Fibroblast of the aortic adventitia (primary cell): ENCODE measurements around the gene C5orf24. TPM values are rescaled to one million over a fixed set of nuclear protein-coding genes. Genes with fewer than 3 reads are reported as not detected.
"Not testable (repeated sequence)": the region's sequence is repeated elsewhere in the genome, so short reads cannot be mapped to it uniquely, and the experiment has no call there.

Experiments used
- DNase-seq: peaks from one replicate; pipeline ENCODE4 v3.0.0-alpha.2; 2010; ENCODE audit warnings: low read depth
- H3K4me3 ChIP-seq: 2 replicates; pipeline ENCODE4 v1.5.1; 2011; ENCODE audit warnings: low read depth, mild to moderate bottlenecking, control low read depth, low read length, moderate library complexity
- total RNA-seq: library from RNA; depleted of rRNA; stranded (reverse); fragments of >200 nt; gene quantifications from 2 replicates; pipeline ENCODE4 v1.2.3, GENCODE V29; 2012; ENCODE audit warnings: low replicate concordance
- TF ChIP-seq, protein P1 (sequence below): IDR thresholded peaks from 2 replicates; pipeline ENCODE4 v1.5.1; 2011; ENCODE audit warnings: mild to moderate bottlenecking, low read length, control low read depth, inconsistent platforms; ENCODE audit not compliant: insufficient read depth

The C5orf24 gene
- total RNA-seq, 1 donor, result 61.5 TPM

DNA sequence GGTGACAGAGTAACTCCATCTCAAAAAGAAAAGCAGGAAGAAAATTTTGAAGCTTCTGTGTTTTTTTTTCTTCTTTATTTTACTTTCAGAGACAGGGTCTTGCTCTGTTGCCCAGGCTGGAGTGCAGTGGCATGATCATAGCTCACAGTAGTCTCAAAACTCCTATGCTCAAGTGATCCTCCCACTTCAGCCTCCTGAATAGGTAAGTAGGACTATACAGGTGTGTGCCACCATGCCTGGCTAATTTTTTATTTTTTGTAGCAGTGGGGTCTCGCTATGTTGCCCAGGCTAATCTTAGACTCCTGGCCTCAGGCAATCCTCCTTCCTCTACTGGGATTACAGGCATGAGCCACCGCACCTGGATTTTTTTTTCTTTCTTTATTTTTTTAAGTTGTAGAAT is 10.1 kb upstream of the C5orf24 start:
- H3K4me3 ChIP-seq, result no peak overlapping the region
- DNase-seq, result no peak
- TF ChIP-seq, protein P1, sequence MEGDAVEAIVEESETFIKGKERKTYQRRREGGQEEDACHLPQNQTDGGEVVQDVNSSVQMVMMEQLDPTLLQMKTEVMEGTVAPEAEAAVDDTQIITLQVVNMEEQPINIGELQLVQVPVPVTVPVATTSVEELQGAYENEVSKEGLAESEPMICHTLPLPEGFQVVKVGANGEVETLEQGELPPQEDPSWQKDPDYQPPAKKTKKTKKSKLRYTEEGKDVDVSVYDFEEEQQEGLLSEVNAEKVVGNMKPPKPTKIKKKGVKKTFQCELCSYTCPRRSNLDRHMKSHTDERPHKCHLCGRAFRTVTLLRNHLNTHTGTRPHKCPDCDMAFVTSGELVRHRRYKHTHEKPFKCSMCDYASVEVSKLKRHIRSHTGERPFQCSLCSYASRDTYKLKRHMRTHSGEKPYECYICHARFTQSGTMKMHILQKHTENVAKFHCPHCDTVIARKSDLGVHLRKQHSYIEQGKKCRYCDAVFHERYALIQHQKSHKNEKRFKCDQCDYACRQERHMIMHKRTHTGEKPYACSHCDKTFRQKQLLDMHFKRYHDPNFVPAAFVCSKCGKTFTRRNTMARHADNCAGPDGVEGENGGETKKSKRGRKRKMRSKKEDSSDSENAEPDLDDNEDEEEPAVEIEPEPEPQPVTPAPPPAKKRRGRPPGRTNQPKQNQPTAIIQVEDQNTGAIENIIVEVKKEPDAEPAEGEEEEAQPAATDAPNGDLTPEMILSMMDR, result no peak

DNA sequence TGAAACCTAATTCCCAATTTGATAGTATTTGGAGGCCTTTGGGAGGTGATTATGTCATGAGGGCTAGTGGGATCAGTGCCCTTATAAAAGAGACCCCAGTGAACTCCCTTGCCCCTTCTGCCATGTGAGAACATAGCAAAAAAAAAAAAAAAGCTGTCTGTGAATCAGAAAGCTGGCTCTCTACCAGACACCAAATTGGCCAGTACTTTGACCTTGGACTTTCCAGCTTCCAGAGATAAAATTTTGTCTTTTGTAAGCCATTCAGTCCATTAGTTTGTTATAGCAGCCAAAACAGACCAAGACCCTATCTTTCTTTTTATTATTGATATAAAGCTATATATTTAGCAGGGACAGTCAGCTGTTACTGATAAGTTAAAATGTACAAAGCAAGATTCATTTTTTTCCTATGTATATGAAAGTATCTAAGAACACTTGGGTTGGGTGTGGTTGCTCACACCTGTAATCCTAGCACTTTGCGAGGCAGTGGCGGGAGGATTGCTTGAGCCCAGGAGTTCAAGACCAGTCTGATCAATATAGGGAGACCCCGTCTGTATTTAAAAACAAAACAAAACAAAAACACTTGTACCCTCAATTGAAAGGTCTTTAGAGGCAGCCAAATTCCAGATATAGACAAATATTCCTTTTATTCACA is 8.1 kb upstream of the C5orf24 start:
- DNase-seq, result peak; percentile 47
- TF ChIP-seq, protein P1, result no peak
- no peak overlapping the region for H3K4me3 ChIP-seq

DNA sequence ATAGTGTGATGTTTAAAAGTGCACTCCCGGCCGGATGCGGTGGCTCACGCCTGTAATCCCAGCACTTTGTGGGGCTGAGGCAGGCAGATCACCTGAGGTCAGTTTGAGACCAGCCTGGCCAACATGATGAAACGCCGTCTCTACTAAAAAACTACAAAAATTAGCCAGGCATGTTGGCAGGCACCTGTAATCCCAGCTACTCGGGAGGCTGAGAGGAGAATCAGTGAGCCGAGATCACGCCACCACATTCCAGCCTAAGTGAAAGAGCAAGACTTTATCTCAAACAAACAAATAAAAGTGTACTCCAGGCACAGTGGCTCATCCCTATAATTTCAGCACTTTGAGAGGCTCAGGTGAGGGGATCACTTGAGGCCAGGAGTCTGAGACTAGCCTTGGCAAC is 7.4 kb upstream of the C5orf24 start:
- not testable (repeated sequence) for DNase-seq, H3K4me3 ChIP-seq

DNA sequence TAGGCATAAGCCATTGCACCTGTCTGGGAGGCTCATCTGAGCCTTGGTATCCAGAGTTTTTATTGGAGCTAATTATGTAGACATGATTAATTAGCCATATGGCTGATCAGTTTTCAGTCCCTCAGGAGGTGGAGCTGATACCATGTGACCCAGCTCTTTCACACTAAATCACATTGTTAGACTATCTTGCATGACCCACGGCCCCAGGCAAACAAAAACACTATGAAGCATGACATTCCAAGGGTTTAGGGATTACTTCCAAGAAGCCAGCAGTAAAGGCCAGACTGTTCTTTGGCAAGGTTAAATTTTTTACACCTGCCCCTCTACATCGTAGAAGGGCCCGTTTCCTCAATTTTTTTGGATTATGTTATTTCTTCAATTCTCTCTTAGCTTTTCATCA is 5.0 kb upstream of the C5orf24 start:
- no peak for DNase-seq
- H3K4me3 ChIP-seq, result no peak overlapping the region
- TF ChIP-seq, protein P1, result no peak

DNA sequence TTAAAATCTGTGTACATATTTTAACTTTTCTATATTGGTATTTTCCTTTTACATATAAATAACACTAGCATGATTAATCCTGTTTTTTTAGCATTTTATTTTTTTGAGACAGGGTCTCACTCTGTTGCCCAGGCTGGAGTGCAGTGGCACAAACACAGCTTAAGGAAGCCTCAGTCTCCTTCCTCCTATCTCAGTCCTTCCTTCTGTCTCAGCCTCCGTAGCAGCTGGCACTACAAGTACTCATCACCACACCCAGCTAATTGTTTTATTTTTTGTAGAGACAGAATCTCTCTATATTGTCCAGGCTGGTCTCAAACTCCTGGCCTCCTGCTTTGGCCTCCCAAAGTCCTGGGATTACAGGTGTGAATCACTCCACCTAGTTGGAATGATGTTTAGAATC is 1.5 kb upstream of the C5orf24 start:
- H3K4me3 ChIP-seq, result no peak overlapping the region
- TF ChIP-seq, protein P1, result no peak
- DNase-seq, result no peak

DNA sequence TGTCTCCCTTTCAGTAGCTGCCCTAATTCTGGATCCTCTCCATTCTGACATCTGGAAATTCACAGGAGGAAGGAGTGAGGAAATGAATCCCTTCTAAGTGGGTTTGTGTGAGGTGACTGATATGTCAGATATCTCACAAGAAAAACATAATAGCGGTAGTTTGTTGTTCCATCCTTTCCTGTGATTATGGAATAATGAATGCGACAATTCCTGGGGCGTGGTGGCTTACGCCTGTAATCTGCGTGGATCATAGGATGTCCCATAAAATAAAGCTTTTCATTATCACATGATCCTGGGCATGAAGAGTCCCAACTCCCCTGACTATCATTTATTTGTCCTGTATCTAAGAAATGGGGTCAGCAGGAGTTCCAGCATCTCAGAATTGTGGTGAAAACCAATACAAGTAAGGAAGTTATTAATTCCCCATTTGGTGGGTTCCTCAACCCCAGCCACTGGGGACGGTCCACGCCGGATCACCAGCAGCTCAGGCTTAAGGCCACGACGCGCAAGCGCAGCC is 375 bp upstream of the C5orf24 start:
- TF ChIP-seq, protein P1, result no peak
- H3K4me3 ChIP-seq, result peak overlapping the region; percentile 75
- DNase-seq, result no peak

DNA sequence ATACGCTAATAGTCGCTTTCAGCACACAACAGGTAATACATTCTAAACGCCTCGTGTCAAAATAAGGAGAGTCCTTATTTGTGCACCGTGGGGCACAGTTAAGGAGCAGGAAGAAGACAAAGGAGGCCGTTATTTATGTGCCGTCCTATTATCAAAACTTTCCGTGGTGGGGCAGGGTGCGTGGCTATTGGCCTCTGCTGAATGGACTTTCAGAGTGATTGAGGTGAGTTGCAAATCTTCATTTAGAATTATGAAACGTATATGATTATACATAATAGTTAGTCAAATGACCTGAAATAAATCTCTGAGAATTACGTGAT is 833 bp downstream of the C5orf24 start:
- TF ChIP-seq, protein P1, result no peak
- H3K4me3 ChIP-seq, result peak overlapping the region; percentile 75
- DNase-seq, result no peak

DNA sequence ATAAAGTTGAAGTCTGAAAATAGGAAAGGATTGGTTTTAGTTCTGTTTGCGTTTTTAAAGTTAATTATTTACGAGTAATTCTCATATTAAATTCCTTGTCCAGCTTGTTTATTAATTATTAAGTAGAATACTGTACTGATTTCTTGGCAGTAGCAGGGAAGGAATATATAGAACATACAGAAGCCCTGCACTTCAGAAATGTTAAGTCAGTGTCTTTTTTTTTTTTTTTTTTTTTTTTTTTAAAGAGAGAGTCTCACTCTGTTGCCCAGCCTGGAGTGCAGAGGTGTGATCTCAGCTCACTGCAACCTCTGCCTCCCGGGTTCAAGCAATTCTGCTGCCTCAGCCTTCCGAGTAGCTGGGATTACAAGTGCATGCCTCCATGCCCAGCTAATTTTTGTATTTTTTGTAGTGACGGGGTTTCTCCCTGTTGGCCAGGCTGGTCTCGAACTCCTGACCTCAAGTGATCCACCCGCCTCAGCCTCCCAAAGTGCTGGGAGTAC is 3.7 kb downstream of the C5orf24 start:
- H3K4me3 ChIP-seq, DNase-seq: not testable (repeated sequence)
